ENCODE measurements around the gene CCNK.

The CCNK gene

DNA sequence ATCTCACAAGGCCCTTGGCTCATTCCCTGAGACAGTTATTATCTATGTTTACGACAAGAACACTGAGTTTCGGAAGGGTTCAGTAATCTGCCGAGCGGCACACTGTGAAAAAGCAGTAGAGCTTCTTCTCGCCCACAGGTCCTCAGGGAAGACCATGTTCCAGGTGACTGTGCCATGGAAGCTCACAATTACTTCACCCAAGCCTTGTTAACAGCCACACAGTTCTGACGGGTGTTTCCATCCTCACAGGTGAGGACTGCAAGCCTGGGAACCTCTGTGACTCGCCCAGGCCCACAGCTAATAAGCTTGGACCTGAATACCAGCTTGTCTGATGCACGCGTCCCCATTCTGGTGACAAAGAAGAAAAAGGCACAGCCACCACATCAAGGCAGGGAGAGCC is 15.9 kb upstream of the CCNK start:
- no peak for TF ChIP-seq CTCF (IDR thresholded peaks at IDR 0.05)
- Histone ChIP-seq H3K4me3 (no peak overlapping the region), H3K27ac (no peak overlapping the region)
- DNase-seq (ENCODE audit: low spot score) = no peak

GRCh38 chr14:99466758-99467157 is 14.5 kb upstream of the CCNK start:
- H3K4me3 ChIP-seq = no peak overlapping the region
- DNase-seq (ENCODE audit: low spot score) = no peak
- no peak for TF ChIP-seq CTCF (IDR thresholded peaks at IDR 0.05)
- H3K27ac ChIP-seq = no peak overlapping the region

DNA sequence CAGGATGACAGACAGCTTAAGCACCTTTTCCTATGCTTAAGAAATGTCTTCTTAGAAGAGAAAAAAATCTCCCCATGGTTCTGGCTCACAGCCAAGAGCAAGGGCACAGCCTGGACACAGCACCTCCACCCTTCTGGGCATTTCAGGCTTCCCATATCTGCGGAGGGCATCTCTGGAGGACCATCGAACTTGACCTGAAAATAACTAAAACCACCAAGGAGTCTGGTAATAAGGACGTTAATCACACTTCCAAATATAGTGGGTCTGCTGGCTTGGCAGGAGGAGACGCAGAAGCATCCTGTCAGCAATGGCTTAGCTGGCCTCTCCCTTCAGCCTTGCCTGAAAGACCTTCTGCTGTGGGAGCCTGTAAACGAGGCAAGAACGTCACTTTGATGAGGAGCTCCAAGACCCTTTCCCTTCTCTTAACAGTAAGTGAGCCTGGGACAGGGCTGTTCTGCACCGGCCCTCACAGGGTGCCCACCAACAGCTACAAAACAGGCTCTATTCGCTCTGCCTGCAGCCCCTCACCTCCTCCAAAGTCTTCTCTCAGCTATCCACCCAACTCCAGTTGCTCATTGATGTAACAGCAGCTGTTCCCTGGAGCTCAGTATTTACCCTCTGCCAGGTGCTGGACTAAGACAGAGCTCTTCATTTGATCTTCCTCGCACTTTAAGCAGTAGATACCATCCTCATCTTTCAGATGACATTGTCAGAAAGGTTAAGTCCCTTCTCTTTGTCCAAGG is 13.7 kb upstream of the CCNK start:
- H3K27ac ChIP-seq = no peak overlapping the region
- H3K4me3 ChIP-seq = no peak overlapping the region
- DNase-seq (ENCODE audit: low spot score) = no peak
- TF ChIP-seq CTCF (IDR thresholded peaks at IDR 0.05) = no peak

DNA sequence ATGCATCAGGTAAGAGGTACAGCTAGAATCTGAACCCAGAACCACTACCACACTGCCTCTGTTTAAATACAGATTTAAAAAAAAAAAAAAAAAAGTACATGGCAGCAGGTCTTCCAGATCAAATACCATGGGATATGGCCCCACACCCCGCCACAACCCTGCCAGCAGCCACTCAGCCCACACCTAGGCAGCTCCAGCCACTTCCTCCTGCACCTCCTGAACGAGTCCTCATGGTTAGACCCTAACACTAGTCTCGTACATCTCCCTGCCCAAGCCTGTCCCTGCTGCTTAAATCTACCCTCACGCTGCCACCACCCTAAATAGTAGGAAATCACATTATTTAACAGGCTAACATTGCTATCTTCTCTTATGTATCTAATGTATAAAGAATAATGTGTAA is 13.1 kb upstream of the CCNK start:
- no peak overlapping the region for H3K27ac ChIP-seq
- no peak overlapping the region for H3K4me3 ChIP-seq
- TF ChIP-seq CTCF (IDR thresholded peaks at IDR 0.05) = no peak
- no peak for DNase-seq (ENCODE audit: low spot score)

- no peak for TF ChIP-seq CTCF (IDR thresholded peaks at IDR 0.05)
- no peak overlapping the region for H3K4me3 ChIP-seq
- no peak overlapping the region for H3K27ac ChIP-seq
- DNase-seq (ENCODE audit: low spot score) = no peak
These were observed 12.2 kb upstream of the CCNK start for GRCh38 chr14:99468836-99469592.

GRCh38 chr14:99471731-99472130 is 9.5 kb upstream of the CCNK start:
- H3K4me3 ChIP-seq = no peak overlapping the region
- H3K27ac ChIP-seq = no peak overlapping the region
- DNase-seq (ENCODE audit: low spot score) = no peak
- no peak for TF ChIP-seq CTCF (IDR thresholded peaks at IDR 0.05)

DNA sequence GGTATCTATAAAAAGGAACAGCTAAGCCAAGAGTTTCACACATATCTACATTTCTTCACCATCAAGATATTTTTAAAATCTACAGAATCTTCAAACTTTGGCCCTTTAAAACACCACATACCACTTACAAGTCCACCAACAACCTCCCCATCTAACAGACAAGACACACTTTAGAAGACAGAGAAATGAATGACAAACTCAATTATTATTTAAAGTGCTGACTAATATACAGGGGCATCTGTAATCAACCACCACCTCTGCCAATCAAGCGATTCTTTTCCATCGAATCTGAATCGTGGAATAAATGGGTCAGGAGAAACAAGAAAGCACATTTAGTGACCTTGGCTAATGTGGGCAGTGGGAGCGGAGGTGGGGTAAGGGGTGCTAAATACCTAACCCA is 8.3 kb upstream of the CCNK start:
- Histone ChIP-seq H3K27ac (no peak overlapping the region), H3K4me3 (no peak overlapping the region)
- DNase-seq (ENCODE audit: low spot score) = no peak
- no peak for TF ChIP-seq CTCF (IDR thresholded peaks at IDR 0.05)

Data from coronary artery (tissue), 2 donors.